Measurements from ENCODE around the gene IFIT1B.

Gene IFIT1B

GRCh38 chr10:89413398-89413912, 35.6 kb downstream of the IFIT1B start:
- DNase-seq, result no peak
- in situ Hi-C loops (cut with HindIII; ENCODE audit: low pct_ligation_motif_present, low sequenced_read_pairs), result no loop called here
- no peak overlapping the region for H3K4me3 ChIP-seq (ENCODE audit: low read depth, low read length)

GRCh38 chr10:89414146-89414878, 36.5 kb downstream of the IFIT1B start, which contains the start of gene IFIT5:
IFIT5 (plus strand) TSS chr10:89414568; CDS start chr10:89414799, 231 bp downstream.
- Histone ChIP-seq H3K27me3 (replicated peaks) (no peaks in the 10 kb centered on the region), H3K36me3 (replicated peaks) (no peaks in the 10 kb centered on the region), H3K4me3 (ENCODE audit: low read depth, low read length) (peak within 1 kb of the TSS; percentile 83), H3K27ac (peak within 1 kb of the TSS; percentile 64)
- TF ChIP-seq CTCF (IDR thresholded peaks at IDR 0.05; ENCODE audit: low read depth, low read length, missing control alignments), result no peak
- in situ Hi-C loops (cut with HindIII; ENCODE audit: low pct_ligation_motif_present, low sequenced_read_pairs), result no loop called here
- DNase-seq, result peak; percentile 56

More at GRCh38 chr10:89413398-89413912, 35.6 kb downstream of the IFIT1B start:
- no peak overlapping the region for H3K27ac ChIP-seq
- TF ChIP-seq CTCF (IDR thresholded peaks at IDR 0.05; ENCODE audit: low read depth, low read length, missing control alignments), result no peak
- no peaks in the 10 kb centered on the region for H3K27me3 ChIP-seq (replicated peaks)
- H3K36me3 ChIP-seq (replicated peaks), result no peaks in the 10 kb centered on the region

- no peak for TF ChIP-seq CTCF (IDR thresholded peaks at IDR 0.05; ENCODE audit: low read depth, low read length, missing control alignments)
- no peaks in the 10 kb centered on the region for H3K27me3 ChIP-seq (replicated peaks)
- in situ Hi-C loops (cut with HindIII; ENCODE audit: low pct_ligation_motif_present, low sequenced_read_pairs), result no loop called here
- H3K4me3 ChIP-seq (ENCODE audit: low read depth, low read length), result peak overlapping the region; percentile 83
- H3K36me3 ChIP-seq (replicated peaks), result no peaks in the 10 kb centered on the region
- peak; percentile 12 for DNase-seq
- H3K27ac ChIP-seq, result peak overlapping the region; percentile 64
Observed at GRCh38 chr10:89414879-89415821, 37.3 kb downstream of the IFIT1B start.

- no peak for TF ChIP-seq CTCF (IDR thresholded peaks at IDR 0.05; ENCODE audit: low read depth, low read length, missing control alignments)
- in situ Hi-C loops (cut with HindIII; ENCODE audit: low pct_ligation_motif_present, low sequenced_read_pairs), result no loop called here
- no peak overlapping the region for H3K4me3 ChIP-seq (ENCODE audit: low read depth, low read length)
Observed at GRCh38 chr10:89416465-89416864, 38.6 kb downstream of the IFIT1B start.

GRCh38 chr10:89419548-89419947, 41.7 kb downstream of the IFIT1B start:
- in situ Hi-C loops (cut with HindIII; ENCODE audit: low pct_ligation_motif_present, low sequenced_read_pairs), result no loop called here
- DNase-seq, result no peak
- no peak overlapping the region for H3K4me3 ChIP-seq (ENCODE audit: low read depth, low read length)

More at GRCh38 chr10:89416465-89416864, 38.6 kb downstream of the IFIT1B start:
- Histone ChIP-seq H3K27ac (no peak overlapping the region), H3K36me3 (replicated peaks) (no peaks in the 10 kb centered on the region), H3K27me3 (replicated peaks) (no peaks in the 10 kb centered on the region)
- no peak for DNase-seq

More at GRCh38 chr10:89419548-89419947, 41.7 kb downstream of the IFIT1B start:
- H3K27ac ChIP-seq, result no peak overlapping the region
- no peaks in the 10 kb centered on the region for H3K36me3 ChIP-seq (replicated peaks)
- peak; percentile 66 for TF ChIP-seq CTCF (IDR thresholded peaks at IDR 0.05; ENCODE audit: low read depth, low read length, missing control alignments)
- H3K27me3 ChIP-seq (replicated peaks), result no peaks in the 10 kb centered on the region

Data from brain microvascular endothelial cell (primary cell).